HCT116 (cell line): Measurements from ENCODE around the gene COX10.

Source experiments
- CEBPB ChIP-seq: IDR thresholded peaks from 2 replicates; pipeline ENCODE4 v1.6.1; 2012; ENCODE audit warnings: low read depth
- CTCF ChIP-seq, 3 experiments: fragments of 200-600 bp in 1 of 3; sonication (generic) in 1 of 3; IDR thresholded peaks in 2 of 3; conservative IDR thresholded peaks in 1 of 3; 2 replicates each; pipeline ENCODE4 v1.5.1; 2012 to 2017; ENCODE audit warnings: low read depth in 2 of 3, low read length in 2 of 3, antibody characterized with exemption in 1 of 3, borderline replicate concordance in 1 of 3, control low read depth in 1 of 3, mild to moderate bottlenecking in 1 of 3, mixed read lengths in 1 of 3, mixed run types in 1 of 3, moderate library complexity in 1 of 3; ENCODE audit not compliant: insufficient read depth in 1 of 3
- EGR1 ChIP-seq: IDR thresholded peaks from 2 replicates; pipeline ENCODE4 v1.6.1; 2012; ENCODE audit warnings: low read depth
- EZH2 ChIP-seq: fragments of 200-600 bp; sonication (generic); IDR thresholded peaks from 2 replicates; pipeline ENCODE4 v1.6.1; 2017; ENCODE audit warnings: antibody characterized with exemption, mixed run types
- EZH2phosphoT487 ChIP-seq: fragments of 200-600 bp; IDR thresholded peaks from 2 replicates; pipeline ENCODE4 v1.6.1; 2018; ENCODE audit warnings: antibody characterized with exemption, borderline replicate concordance
- FOSL1 ChIP-seq: IDR thresholded peaks from 2 replicates; pipeline ENCODE4 v1.6.1; 2012; ENCODE audit warnings: low read depth
- MAX ChIP-seq: IDR thresholded peaks from 2 replicates; pipeline ENCODE4 v1.6.1; 2012
- POLR2A ChIP-seq: IDR thresholded peaks from 2 replicates; pipeline ENCODE4 v1.7.0; 2011; ENCODE audit warnings: borderline replicate concordance; ENCODE audit not compliant: insufficient read depth, insufficient read length; ENCODE audit errors: extremely low read depth
- POLR2AphosphoS5 ChIP-seq: IDR thresholded peaks from 2 replicates; pipeline ENCODE4 v1.6.1; 2011; ENCODE audit warnings: mild to moderate bottlenecking, low read depth, low read length, moderate library complexity
- RAD21 ChIP-seq: IDR thresholded peaks from 2 replicates; pipeline ENCODE4 v1.6.1; 2012; ENCODE audit warnings: low read depth, mild to moderate bottlenecking
- REST ChIP-seq: IDR thresholded peaks from 2 replicates; pipeline ENCODE4 v1.6.1; 2012; ENCODE audit warnings: low read depth
- SIN3A ChIP-seq: IDR thresholded peaks from 2 replicates; pipeline ENCODE4 v1.6.1; 2012; ENCODE audit warnings: low read depth
- SRF ChIP-seq: IDR thresholded peaks from 2 replicates; pipeline ENCODE4 v1.6.1; 2012; ENCODE audit warnings: low read depth
- ZFX ChIP-seq: fragments of 450-650 bp; IDR thresholded peaks from 2 replicates; pipeline ENCODE4 v1.6.1; 2017

GRCh38 chr17:14201021-14201987, 132.0 kb downstream of the COX10 start:
- TF ChIP-seq CTCF (IDR thresholded peaks at IDR 0.05 in 2 of 3, conservative IDR thresholded peaks at IDR 0.05 in 1 of 3; ENCODE audit: borderline replicate concordance in 1 of 3, insufficient read depth in 1 of 3, low read depth in 2 of 3, low read length in 2 of 3) (no peak), POLR2AphosphoS5 (no peak), POLR2A (no peak), RAD21 (no peak), SRF (no peak), FOSL1 (no peak), CEBPB (no peak), EZH2phosphoT487 (no peak), ZFX (no peak), MAX (no peak), EZH2 (no peak), SIN3A (no peak), EGR1 (no peak), REST (no peak)
